ENCODE measurements around the gene CFAP20DC. TPM values are rescaled to one million over a fixed set of nuclear protein-coding genes. Genes with fewer than 3 reads are reported as not detected.

CFAP20DC gene
- total RNA-seq, 4 donors from 2014 or later, result not detected

DNA sequence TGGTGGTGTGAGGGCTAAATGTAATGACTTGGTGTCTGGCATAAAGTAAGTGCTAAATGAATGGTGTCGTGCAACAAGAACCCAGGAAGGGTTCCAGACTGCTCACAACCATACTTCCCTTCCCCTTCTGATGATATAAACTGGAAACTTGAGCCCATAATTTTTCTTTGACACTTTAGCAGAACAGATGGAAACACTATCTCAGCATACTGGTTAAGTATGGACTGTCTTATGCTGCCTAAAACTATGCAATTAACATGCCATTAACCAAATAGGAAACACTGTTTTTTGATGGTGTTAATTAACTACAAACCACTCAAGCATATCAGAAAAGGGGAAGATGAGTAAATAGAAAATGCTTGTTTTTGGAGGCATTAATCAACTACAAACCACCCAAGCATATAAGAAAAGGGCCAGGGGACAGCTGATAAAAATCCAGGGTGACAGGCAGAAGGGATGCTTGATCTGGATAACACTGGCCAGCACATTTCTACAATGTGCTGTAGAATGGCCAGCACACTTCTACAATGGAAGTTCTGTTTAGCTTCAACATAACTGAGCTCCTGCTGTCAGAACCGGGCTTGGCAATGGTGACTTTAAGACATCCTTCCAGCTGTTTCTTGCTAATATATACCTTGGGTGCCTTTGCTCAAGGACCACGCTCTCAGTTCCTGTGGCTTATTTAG, 297.8 kb downstream of the CFAP20DC start:
- no peaks in the 10 kb centered on the region for H3K36me3 ChIP-seq
- intact Hi-C loops (cut with DNase I; ENCODE audit: low total_unique reads), result no loop called here
- H3K27ac ChIP-seq, result no peak overlapping the region
- TF ChIP-seq, protein P1, sequence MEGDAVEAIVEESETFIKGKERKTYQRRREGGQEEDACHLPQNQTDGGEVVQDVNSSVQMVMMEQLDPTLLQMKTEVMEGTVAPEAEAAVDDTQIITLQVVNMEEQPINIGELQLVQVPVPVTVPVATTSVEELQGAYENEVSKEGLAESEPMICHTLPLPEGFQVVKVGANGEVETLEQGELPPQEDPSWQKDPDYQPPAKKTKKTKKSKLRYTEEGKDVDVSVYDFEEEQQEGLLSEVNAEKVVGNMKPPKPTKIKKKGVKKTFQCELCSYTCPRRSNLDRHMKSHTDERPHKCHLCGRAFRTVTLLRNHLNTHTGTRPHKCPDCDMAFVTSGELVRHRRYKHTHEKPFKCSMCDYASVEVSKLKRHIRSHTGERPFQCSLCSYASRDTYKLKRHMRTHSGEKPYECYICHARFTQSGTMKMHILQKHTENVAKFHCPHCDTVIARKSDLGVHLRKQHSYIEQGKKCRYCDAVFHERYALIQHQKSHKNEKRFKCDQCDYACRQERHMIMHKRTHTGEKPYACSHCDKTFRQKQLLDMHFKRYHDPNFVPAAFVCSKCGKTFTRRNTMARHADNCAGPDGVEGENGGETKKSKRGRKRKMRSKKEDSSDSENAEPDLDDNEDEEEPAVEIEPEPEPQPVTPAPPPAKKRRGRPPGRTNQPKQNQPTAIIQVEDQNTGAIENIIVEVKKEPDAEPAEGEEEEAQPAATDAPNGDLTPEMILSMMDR (IDR thresholded peaks at IDR 0.05 in 4 of 5, conservative IDR thresholded peaks at IDR 0.05 in 1 of 5), result no peak
- no peak for TF ChIP-seq POLR2A (IDR thresholded peaks at IDR 0.05)
- ATAC-seq (no peak), DNase-seq (no peak)
- in situ Hi-C loops (cut with MboI; ENCODE audit: low sequenced_read_pairs in 4 of 4), result no loop called here
- no peaks in the 10 kb centered on the region for H3K9me3 ChIP-seq
- H3K4me1 ChIP-seq, result no peaks in the 10 kb centered on the region
- no peaks in the 10 kb centered on the region for H3K27me3 ChIP-seq
- no peak overlapping the region for H3K4me3 ChIP-seq

DNA sequence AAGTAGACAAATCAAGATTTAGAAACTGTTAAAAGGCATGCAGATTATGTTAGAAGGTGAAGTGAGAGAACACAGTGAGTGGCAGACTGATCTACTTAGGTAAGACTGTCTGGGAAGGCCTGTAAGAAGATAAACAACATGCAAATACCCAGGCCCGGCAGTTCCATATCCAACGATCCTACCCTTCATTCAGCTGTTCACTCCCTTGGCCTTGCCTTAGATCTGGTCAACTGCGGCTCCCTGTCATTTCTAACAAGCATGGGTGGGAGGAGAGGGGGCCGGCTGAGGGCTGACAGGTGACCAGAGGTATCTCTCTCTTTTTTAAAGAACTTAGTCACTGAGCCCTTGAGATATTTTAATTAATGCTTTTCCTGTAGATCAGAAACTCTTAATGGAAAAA, 298.6 kb downstream of the CFAP20DC start:
- Histone ChIP-seq H3K9me3 (no peaks in the 10 kb centered on the region), H3K27me3 (no peaks in the 10 kb centered on the region), H3K36me3 (no peaks in the 10 kb centered on the region), H3K27ac (no peak overlapping the region), H3K4me3 (no peak overlapping the region), H3K4me1 (no peaks in the 10 kb centered on the region)
- intact Hi-C loops (cut with DNase I; ENCODE audit: low total_unique reads) (no loop called here), in situ Hi-C loops (cut with MboI; ENCODE audit: low sequenced_read_pairs in 4 of 4) (no loop called here)
- TF ChIP-seq POLR2A (IDR thresholded peaks at IDR 0.05), result no peak
- TF ChIP-seq, protein P1 (IDR thresholded peaks at IDR 0.05 in 4 of 5, conservative IDR thresholded peaks at IDR 0.05 in 1 of 5), result no peak
- no peak for DNase-seq
- no peak for ATAC-seq

DNA sequence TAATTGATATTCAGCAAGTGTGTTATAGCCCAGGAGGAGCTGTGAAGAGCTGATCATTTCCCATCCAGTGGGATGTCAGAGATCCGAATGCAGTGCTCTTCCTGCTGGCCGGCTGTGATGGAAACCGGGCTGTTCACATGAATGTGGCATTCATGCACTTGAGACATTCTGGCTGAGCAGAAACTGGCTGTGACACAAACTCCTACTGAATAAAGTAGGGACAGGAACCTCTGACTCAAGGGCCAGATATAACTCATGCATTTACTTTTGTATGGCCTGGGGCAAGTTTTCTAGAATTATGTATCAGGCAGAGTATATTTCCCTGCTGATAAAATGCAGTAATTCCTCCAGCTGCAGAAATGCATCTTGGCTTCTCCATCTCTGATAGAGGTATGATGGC, 299.9 kb downstream of the CFAP20DC start:
- intact Hi-C loops (cut with DNase I; ENCODE audit: low total_unique reads) (no loop called here), in situ Hi-C loops (cut with MboI; ENCODE audit: low sequenced_read_pairs in 4 of 4) (no loop called here)

DNA sequence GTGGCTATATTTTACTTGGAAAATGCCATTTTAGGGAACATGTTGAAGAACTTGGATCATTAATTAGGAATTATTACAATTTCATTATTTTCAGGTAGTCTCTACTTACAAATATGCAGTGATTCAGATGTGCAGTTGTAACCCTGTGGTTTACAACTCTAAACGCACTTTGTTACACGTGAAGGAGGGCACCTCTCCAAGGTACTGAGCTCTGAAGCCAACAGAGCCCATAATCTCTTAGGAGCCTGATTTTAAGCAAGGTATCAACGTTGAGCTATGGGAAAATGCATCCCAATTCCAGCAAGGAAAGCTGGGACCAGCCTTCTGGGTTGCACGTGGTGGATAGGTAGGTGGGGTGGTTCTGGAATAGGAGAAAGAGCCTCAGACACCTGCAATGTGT, 301.8 kb downstream of the CFAP20DC start:
- ATAC-seq, result no peak
- H3K4me3 ChIP-seq, result no peak overlapping the region

More for the DNA sequence above, 299.9 kb downstream of the CFAP20DC start:
- Histone ChIP-seq H3K27me3 (no peaks in the 10 kb centered on the region), H3K4me1 (no peaks in the 10 kb centered on the region), H3K4me3 (no peak overlapping the region), H3K27ac (no peak overlapping the region), H3K9me3 (no peaks in the 10 kb centered on the region), H3K36me3 (no peaks in the 10 kb centered on the region)
- ATAC-seq (no peak), DNase-seq (no peak)
- TF ChIP-seq, protein P1 (IDR thresholded peaks at IDR 0.05 in 4 of 5, conservative IDR thresholded peaks at IDR 0.05 in 1 of 5), result no peak

More for the DNA sequence above, 301.8 kb downstream of the CFAP20DC start:
- Histone ChIP-seq H3K36me3 (no peaks in the 10 kb centered on the region), H3K27me3 (no peaks in the 10 kb centered on the region), H3K9me3 (no peaks in the 10 kb centered on the region), H3K4me1 (no peaks in the 10 kb centered on the region), H3K27ac (no peak overlapping the region)
- no peak for DNase-seq
- in situ Hi-C loops (cut with MboI; ENCODE audit: low sequenced_read_pairs in 4 of 4), result no loop called here
- intact Hi-C loops (cut with DNase I; ENCODE audit: low total_unique reads), result no loop called here
- TF ChIP-seq, protein P1 (IDR thresholded peaks at IDR 0.05 in 4 of 5, conservative IDR thresholded peaks at IDR 0.05 in 1 of 5), result no peak
- TF ChIP-seq POLR2A (IDR thresholded peaks at IDR 0.05), result no peak

Measured in gastrocnemius medialis (tissue), 4 donors.